ACHN (cell line): Measurements from ENCODE around the gene MTG2.

ENCODE experiments used
- DNase-seq: peaks from one replicate; pipeline ENCODE4 v3.0.0-alpha.2; 2015
- in situ Hi-C: cut with HindIII; loops from 2 replicates; pipeline ENCODE4 v1.10.0; 2017; ENCODE audit warnings: low sequenced_read_pairs, low pct_ligation_motif_present, low pct_unique_long_range_greater_than_20kb

Gene MTG2

GRCh38 chr20:62211216-62211615, 28.4 kb downstream of the MTG2 start:
- in situ Hi-C loops = no loop called here
- DNase-seq = no peak

- DNase-seq = no peak
- in situ Hi-C loops = no loop called here
Observed at GRCh38 chr20:62211769-62212288, 29.0 kb downstream of the MTG2 start.

- DNase-seq = no peak
- in situ Hi-C loops = no loop called here
Observed at GRCh38 chr20:62212299-62212698, 29.5 kb downstream of the MTG2 start.

GRCh38 chr20:62214067-62214466, 31.2 kb downstream of the MTG2 start:
- in situ Hi-C loops = no loop called here
- DNase-seq = no peak

- in situ Hi-C loops = no loop called here
- DNase-seq = no peak
Observed at GRCh38 chr20:62215020-62215990, 32.5 kb downstream of the MTG2 start.

GRCh38 chr20:62215991-62216635, 33.3 kb downstream of the MTG2 start:
- in situ Hi-C loops = no loop called here

GRCh38 chr20:62216636-62217566, 34.1 kb downstream of the MTG2 start:
- in situ Hi-C loops = no loop called here
- DNase-seq = no peak

More at GRCh38 chr20:62215991-62216635, 33.3 kb downstream of the MTG2 start:
- no peak for DNase-seq

- in situ Hi-C loops = no loop called here
- DNase-seq = no peak
Observed at GRCh38 chr20:62217913-62218773, 35.3 kb downstream of the MTG2 start.

- peak; percentile 16 for DNase-seq
- in situ Hi-C loops = no loop called here
Observed at GRCh38 chr20:62219101-62219991, 36.5 kb downstream of the MTG2 start.

GRCh38 chr20:62219992-62220665, 37.3 kb downstream of the MTG2 start, which contains the start of gene HRH3:
Gene HRH3, minus strand, starts transcription at chr20:62220278. Its CDS starts 308 bp downstream, at chr20:62219970.
- in situ Hi-C loops = no loop called here
- peak; percentile 32 for DNase-seq

GRCh38 chr20:62220666-62221568, 38.1 kb downstream of the MTG2 start:
- no peak for DNase-seq
- in situ Hi-C loops = no loop called here

- no peak for DNase-seq
- in situ Hi-C loops = no loop called here
Observed at GRCh38 chr20:62222266-62222850, 39.5 kb downstream of the MTG2 start.

- in situ Hi-C loops = no loop called here
- no peak for DNase-seq
Observed at GRCh38 chr20:62222972-62223371, 40.1 kb downstream of the MTG2 start.

GRCh38 chr20:62223571-62223970, 40.7 kb downstream of the MTG2 start:
- DNase-seq = no peak
- in situ Hi-C loops = no loop called here
